UCSD-AML1 (cell line): ENCODE results near the gene PCDHB11.
"Not testable (repeated sequence)": the region's sequence is repeated elsewhere in the genome, so short reads cannot be mapped to it uniquely, and the experiment has no call there.

ENCODE experiments used
- DNase-seq: peaks from one replicate; lab custom pipeline; 2025; ENCODE audit not compliant: unreplicated experiment; lab: John Stamatoyannopoulos, UW

PCDHB11 gene

DNA sequence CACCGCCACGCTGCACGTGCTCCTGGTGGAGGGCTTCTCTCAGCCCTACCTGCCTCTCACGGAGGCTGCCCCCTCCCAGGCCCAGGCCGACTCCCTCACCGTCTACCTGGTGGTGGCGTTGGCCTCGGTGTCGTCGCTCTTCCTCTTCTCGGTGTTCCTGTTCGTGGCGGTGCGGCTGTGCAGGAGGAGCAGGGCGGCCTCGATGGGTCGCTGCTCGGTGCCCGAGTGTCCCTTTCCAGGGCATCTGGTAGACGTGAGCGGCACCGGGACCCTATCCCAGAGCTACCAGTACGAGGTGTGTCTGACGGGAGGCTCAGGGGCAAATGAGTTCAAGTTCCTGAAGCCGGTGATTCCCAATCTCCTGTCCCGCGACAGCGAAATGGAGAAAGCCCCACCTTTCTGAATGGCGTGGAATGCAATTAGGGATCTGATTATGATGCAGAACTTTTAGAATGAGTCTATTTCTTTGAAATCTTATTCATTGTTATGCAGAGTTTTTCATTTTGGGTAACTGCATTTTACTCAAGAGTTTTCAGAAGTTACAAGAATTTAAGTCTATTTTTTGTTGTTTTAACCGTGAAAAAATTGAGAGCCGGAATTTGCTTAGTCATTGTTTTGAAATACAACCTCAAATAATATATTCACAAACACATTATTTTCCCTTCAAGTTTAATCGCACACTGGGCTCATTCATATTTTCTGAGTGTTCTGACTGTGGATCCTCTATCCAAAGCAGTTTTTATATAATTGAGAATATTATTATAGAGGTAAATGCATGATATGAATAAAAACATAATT lies 37.3 kb downstream of the PCDHB11 start:
- DNase-seq, result no peak

DNA sequence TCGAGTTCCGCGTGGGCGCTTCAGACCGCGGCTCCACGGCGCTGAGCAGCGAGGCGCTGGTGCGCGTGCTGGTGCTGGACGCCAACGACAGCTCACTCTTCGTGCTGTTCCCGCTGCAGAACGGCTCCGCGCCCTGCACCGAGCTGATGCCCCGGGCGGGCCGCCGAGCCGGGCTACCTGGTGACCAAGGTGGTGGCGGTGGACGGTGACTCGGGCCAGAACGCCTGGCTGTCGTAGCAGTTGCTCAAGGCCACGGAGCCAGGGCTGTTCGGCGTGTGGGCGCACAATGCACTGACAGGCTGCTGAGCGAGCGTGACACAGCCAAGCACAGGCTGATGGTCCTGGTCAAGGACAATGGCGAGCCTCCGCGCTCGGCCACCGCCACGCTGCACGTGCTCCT lies 42.1 kb downstream of the PCDHB11 start:
- no peak for DNase-seq

DNA sequence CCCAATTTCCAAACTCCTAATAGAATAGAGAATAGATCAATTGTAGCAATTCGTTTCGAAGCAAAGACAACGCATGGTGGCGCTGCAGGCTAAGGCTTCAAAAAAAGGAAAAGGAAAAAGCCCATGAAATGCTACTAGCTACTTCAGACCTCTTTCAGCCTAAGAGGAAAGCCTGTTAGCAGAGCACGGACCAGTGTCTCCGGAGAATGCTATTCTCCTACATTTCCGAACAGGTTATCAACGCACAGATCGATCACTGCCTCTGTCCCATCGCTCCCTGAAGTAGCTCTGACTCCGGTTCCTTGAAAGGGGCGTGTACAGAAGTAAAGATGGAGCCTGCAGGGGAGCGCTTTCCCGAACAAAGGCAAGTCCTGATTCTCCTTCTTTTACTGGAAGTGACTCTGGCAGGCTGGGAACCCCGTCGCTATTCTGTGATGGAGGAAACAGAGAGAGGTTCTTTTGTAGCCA lies 45.9 kb downstream of the PCDHB11 start, which contains the start of gene PCDHB15:
TSS of gene PCDHB15 (plus strand) at position 146 of the 468 bp plus-strand sequence. CDS start at position 330, 184 bp downstream.
- DNase-seq, result no peak

DNA sequence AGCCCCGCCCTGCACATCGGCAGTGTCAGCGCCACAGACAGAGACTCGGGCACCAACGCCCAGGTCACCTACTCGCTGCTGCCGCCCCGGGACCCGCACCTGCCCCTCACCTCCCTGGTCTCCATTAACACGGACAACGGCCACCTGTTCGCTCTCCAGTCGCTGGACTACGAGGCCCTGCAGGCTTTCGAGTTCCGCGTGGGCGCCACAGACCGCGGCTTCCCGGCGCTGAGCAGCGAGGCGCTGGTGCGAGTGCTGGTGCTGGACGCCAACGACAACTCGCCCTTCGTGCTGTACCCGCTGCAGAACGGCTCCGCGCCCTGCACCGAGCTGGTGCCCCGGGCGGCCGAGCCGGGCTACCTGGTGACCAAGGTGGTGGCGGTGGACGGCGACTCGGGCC lies 47.5 kb downstream of the PCDHB11 start:
- not testable (repeated sequence) for DNase-seq

DNA sequence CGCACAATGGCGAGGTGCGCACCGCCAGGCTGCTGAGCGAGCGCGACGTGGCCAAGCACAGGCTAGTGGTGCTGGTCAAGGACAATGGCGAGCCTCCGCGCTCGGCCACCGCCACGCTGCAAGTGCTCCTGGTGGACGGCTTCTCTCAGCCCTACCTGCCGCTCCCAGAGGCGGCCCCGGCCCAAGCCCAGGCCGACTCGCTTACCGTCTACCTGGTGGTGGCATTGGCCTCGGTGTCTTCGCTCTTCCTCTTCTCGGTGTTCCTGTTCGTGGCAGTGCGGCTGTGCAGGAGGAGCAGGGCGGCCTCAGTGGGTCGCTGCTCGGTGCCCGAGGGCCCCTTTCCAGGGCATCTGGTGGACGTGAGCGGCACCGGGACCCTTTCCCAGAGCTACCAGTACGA lies 48.0 kb downstream of the PCDHB11 start:
- DNase-seq, result not testable (repeated sequence)

DNA sequence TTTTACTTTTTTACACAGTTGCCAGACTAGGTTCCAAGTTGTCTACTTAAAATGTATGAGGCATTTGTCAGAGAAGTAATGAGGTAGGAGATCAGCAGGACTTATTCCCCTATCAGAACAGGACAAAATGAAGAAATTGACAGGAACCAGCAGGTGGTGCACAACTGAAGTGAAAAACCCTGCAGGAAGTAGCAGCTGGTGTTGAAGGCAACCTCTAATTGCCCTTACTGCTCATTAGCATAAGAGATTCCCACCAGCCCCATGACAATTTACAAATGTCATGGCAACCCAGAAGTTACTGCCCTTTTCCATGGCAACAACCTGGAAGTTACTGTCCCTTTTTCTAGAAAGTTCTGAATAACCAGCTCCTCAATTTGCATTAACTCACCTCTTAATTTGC lies 51.1 kb downstream of the PCDHB11 start:
- DNase-seq, result no peak
